Measurements from ENCODE around the gene HOXD3. TPM values are rescaled to one million over a fixed set of nuclear protein-coding genes. Genes with fewer than 3 reads are reported as not detected.

Gene HOXD3
- total and polyA plus RNA-seq, 2 experiments from 2014 or later: 2.3 to 3.2 TPM

DNA sequence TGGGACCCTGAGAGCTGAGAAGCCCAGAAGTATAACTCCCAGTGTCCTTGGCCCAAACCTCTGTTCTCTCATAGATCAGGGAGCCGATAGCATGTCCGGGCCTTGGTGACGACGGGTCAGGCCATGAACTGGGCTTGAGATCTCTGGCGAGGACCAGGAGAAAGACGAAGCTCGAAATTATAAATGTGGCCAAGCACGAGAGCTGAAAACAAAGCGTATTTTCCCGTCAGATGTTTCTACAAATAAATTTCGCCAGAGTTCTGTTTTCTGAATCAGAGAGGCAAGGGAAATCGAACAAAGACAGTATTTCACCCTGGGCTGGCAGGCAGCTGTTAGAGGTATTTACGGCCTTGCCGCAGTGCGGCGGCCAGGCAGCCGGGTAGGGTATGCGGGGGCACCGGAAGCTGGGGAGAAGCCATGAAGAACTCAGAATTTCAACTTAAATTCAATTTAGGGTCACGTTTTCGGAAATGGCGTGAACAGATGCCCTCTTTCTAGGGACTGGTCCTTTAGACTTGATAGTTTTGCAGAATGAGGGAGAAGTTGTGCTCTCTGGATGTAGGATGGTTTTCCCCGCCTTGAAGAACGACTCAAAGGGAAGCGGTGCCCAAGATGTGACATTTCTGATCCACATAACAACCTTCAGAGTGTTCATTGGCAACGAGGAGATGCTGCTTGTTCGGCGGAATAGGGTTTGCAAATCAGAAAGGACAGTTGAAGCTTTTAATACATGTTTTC lies 18.0 kb upstream of the HOXD3 start:
- in situ Hi-C loops (cut with MboI): no loop called here
- no peaks in the 10 kb centered on the region for H3K36me3 ChIP-seq (ENCODE audit: low read depth)

DNA sequence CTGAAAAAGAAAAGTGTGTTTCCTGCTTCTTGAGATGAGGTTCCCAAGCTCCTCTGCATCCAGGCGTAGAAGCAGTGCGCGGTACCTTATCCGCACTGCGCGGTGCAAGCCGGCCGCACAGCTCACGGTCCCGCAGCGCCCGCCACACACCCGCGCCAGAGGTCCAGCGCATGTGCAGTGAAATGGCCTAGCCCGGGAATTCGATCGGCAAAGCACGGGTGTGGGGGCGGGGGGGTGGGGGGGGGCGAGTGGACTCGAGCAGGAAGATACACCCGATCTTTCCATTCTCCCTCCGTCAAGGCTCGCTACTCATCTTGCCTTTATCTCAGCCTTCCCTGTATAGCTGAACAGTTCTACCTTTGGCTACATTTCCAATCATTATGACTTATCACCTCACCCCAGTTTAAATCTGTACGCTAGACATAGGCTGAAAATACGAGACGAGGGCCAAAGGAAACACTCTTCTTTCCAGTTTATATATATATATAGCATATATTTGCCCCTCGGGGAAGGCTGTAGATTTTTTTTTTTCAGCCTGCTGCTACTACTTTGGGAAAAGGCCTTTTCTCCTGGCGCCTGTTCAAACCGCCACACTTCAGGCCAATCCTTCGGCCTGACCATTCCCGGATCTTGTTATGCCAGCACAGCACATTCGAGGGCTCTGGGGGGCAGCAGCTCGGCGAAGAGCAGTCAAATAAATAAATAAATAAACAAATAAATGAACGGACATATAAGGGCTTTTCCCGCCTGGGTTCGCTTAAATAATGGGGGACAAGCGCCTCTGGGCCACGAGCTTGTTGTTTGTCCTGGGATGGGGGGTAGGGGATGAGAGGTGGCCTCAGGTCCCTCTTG lies 17.2 kb upstream of the HOXD3 start:
- H3K79me2 ChIP-seq (ENCODE audit: insufficient read depth): peaks cover 98% of the 10 kb centered on the region
- H3K4me2 ChIP-seq (ENCODE audit: unreplicated experiment): peak overlapping the region; percentile 93
- H3K9me3 ChIP-seq (ENCODE audit: low read depth): no peaks in the 10 kb centered on the region
- H3K27ac ChIP-seq: peak overlapping the region; percentile 96
- peak overlapping the region; percentile 85 for H3K4me3 ChIP-seq
- 3 to 4% methylated on average over 35 to 41 of the region's 41 CpGs for WGBS, 2 experiments (ENCODE audit: low coverage in 1 of 2, low lambda C conversion rate in 2 of 2, missing lambda C conversion rate in 2 of 2)
- no peaks in the 10 kb centered on the region for H3K27me3 ChIP-seq (replicated peaks; ENCODE audit: insufficient read depth)
- peak overlapping the region; percentile 67 for H2AFZ ChIP-seq
- in situ Hi-C loops (cut with MboI): loop anchor here (5.0 to 10.0 kb wide), 2 partner anchors 315 to 407 kb away; no protein-coding TSS in a partner anchor
- TF ChIP-seq EZH2 (IDR thresholded peaks at IDR 0.05; ENCODE audit: insufficient read depth, poor library complexity, severe bottlenecking) (no peak), EZH2phosphoT487 (IDR thresholded peaks at IDR 0.05; ENCODE audit: insufficient read depth, low read depth) (no peak)
- H4K20me1 ChIP-seq (ENCODE audit: insufficient read depth): no peaks in the 10 kb centered on the region
- H3K4me1 ChIP-seq (ENCODE audit: insufficient read depth): peaks cover 30% of the 10 kb centered on the region
- peak; percentile 77 for DNase-seq
- H3K36me3 ChIP-seq (ENCODE audit: low read depth): no peaks in the 10 kb centered on the region
- H3K9ac ChIP-seq: peak overlapping the region; percentile 97
- no peaks in the 10 kb centered on the region for H3K9me2 ChIP-seq (ENCODE audit: insufficient read depth)
- peaks cover 32% of the 10 kb centered on the region for H3F3A ChIP-seq (ENCODE audit: insufficient read depth)

More for the DNA sequence above, 18.0 kb upstream of the HOXD3 start:
- H3K4me3 ChIP-seq: peak overlapping the region; percentile 85
- peak overlapping the region; percentile 96 for H3K27ac ChIP-seq
- H3K9ac ChIP-seq: peak overlapping the region; percentile 97
- peak overlapping the region; percentile 64 for H2AFZ ChIP-seq
- TF ChIP-seq EZH2phosphoT487 (IDR thresholded peaks at IDR 0.05; ENCODE audit: insufficient read depth, low read depth) (no peak), EZH2 (IDR thresholded peaks at IDR 0.05; ENCODE audit: insufficient read depth, poor library complexity, severe bottlenecking) (no peak)
- peaks cover 36% of the 10 kb centered on the region for H3K4me1 ChIP-seq (ENCODE audit: insufficient read depth)
- H3K27me3 ChIP-seq (replicated peaks; ENCODE audit: insufficient read depth): no peaks in the 10 kb centered on the region
- peak overlapping the region; percentile 93 for H3K4me2 ChIP-seq (ENCODE audit: unreplicated experiment)
- H3K9me2 ChIP-seq (ENCODE audit: insufficient read depth): no peaks in the 10 kb centered on the region
- 4% methylated on average over 28 of the region's 28 CpGs for WGBS, 2 experiments (ENCODE audit: low coverage in 1 of 2, low lambda C conversion rate in 2 of 2, missing lambda C conversion rate in 2 of 2)
- no peaks in the 10 kb centered on the region for H4K20me1 ChIP-seq (ENCODE audit: insufficient read depth)
- peaks cover 40% of the 10 kb centered on the region for H3F3A ChIP-seq (ENCODE audit: insufficient read depth)
- no peaks in the 10 kb centered on the region for H3K9me3 ChIP-seq (ENCODE audit: low read depth)
- DNase-seq: peak; percentile 68
- peaks cover 98% of the 10 kb centered on the region for H3K79me2 ChIP-seq (ENCODE audit: insufficient read depth)

DNA sequence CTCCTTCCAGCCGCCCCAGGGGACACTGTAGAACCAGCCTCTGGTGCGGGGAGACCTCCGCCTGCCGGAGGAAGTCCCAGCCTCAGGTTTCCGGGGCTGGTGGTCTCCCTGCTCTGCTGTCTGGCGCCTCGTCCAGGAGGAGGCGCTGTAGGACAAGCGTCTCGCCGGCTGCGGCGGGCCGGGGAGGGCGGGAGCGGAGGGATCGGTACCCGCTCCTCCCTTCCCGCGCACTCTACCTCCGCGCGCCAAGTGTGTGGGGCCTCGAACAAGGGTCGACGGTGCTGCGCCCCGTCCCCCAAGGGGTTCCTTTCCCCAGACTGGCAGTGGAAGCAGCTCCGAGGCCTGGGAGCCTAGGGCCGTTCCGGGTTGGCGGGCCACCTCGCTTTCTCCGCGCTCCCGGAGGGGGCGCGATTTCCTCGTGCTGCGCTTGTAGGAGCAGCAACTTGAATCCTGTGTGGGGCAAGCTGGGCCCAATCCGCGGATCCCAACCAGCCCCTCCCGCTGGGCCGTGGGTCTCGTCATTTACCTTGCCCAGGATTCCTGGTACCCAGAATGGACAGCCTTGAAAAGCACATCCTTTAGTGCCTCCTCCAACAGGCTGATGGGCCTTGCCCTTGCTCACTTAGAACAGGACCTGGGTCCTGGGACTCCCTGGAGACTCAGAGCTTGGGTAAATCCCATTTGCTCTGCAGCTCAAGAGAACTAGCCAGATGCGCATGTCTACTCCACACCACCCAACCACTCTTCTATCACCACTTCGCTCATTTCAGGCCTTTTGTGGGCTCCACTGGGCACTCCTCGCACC lies 16.4 kb upstream of the HOXD3 start:
- H3K36me3 ChIP-seq (ENCODE audit: low read depth): no peaks in the 10 kb centered on the region
- H2AFZ ChIP-seq: peak overlapping the region; percentile 67
- no peaks in the 10 kb centered on the region for H3K27me3 ChIP-seq (replicated peaks; ENCODE audit: insufficient read depth)
- DNase-seq: peak; percentile 89
- peaks cover 22% of the 10 kb centered on the region for H3K4me1 ChIP-seq (ENCODE audit: insufficient read depth)
- peak overlapping the region; percentile 93 for H3K4me2 ChIP-seq (ENCODE audit: unreplicated experiment)
- no peaks in the 10 kb centered on the region for H3K9me3 ChIP-seq (ENCODE audit: low read depth)
- peaks cover 24% of the 10 kb centered on the region for H3F3A ChIP-seq (ENCODE audit: insufficient read depth)
- WGBS, 2 experiments (ENCODE audit: low coverage in 1 of 2, low lambda C conversion rate in 2 of 2, missing lambda C conversion rate in 2 of 2): 9 to 11% methylated on average over 29 to 45 of the region's 48 CpGs
- H3K79me2 ChIP-seq (ENCODE audit: insufficient read depth): peaks cover 98% of the 10 kb centered on the region
- TF ChIP-seq EZH2phosphoT487 (IDR thresholded peaks at IDR 0.05; ENCODE audit: insufficient read depth, low read depth) (no peak), EZH2 (IDR thresholded peaks at IDR 0.05; ENCODE audit: insufficient read depth, poor library complexity, severe bottlenecking) (no peak)
- peak overlapping the region; percentile 96 for H3K27ac ChIP-seq
- peak overlapping the region; percentile 97 for H3K9ac ChIP-seq
- in situ Hi-C loops (cut with MboI): loop anchor here (5.0 to 10.0 kb wide), 2 partner anchors 314 to 407 kb away; no protein-coding TSS in a partner anchor
- H3K4me3 ChIP-seq: peak overlapping the region; percentile 85
- no peaks in the 10 kb centered on the region; the same call in 1 of the 2 replicates for H4K20me1 ChIP-seq (ENCODE audit: insufficient read depth)
- H3K9me2 ChIP-seq (ENCODE audit: insufficient read depth): no peaks in the 10 kb centered on the region

Data from GM23248 (cell line).